Breast epithelium (tissue), 4 donors: ENCODE data around the gene VAV3. TPM values are rescaled to one million over a fixed set of nuclear protein-coding genes. Genes with fewer than 3 reads are reported as not detected.
A peak's percentile ranks its signal among the peaks of the same experiment; 100 is the strongest.

ENCODE experiments used
- DNase-seq, 2 donors: peaks; one replicate each; pipeline ENCODE4 v3.0.0-alpha.2; 2019; ENCODE audit warnings: low spot score in 2 of 2
- H3K27ac ChIP-seq, 2 donors: fragments of 200-600 bp; sonication (generic) in 1 of 2; one replicate each; pipeline ENCODE4 v1.5.1; 2016 to 2019; ENCODE audit warnings: mild to moderate bottlenecking in 1 of 2
- H3K27me3 ChIP-seq, 2 donors: fragments of 200-600 bp; sonication (generic) in 1 of 2; one replicate each; pipeline versions ENCODE4 v1.5.1 to v1.6.0; 2017 to 2019; ENCODE audit warnings: control low read depth in 1 of 2, mild to moderate bottlenecking in 1 of 2
- H3K36me3 ChIP-seq: fragments of 200-600 bp; one replicate; pipeline ENCODE4 v1.5.1; 2019
- H3K4me1 ChIP-seq, 2 donors: fragments of 200-600 bp; sonication (generic); one replicate each; pipeline ENCODE4 v1.5.1; 2016 to 2019; ENCODE audit warnings: control low read depth in 1 of 2
- H3K4me3 ChIP-seq, 3 donors: fragments of 200-600 bp; sonication (generic); 1 replicate in 2 of 3; 2 replicates in 1 of 3; pipeline ENCODE4 v1.5.1; 2016 to 2019; ENCODE audit warnings: mild to moderate bottlenecking in 3 of 3, moderate library complexity in 2 of 3
- H3K9me3 ChIP-seq, 2 donors: fragments of 200-600 bp; sonication (generic) in 1 of 2; one replicate each; pipeline ENCODE4 v1.5.1; 2016 to 2019; ENCODE audit warnings: control low read depth in 1 of 2
- POLR2A ChIP-seq: fragments of 450-650 bp; IDR thresholded peaks from one replicate; pipeline ENCODE4 v1.6.1; 2016; ENCODE audit warnings: antibody characterized with exemption, mild to moderate bottlenecking, moderate library complexity
- POLR2AphosphoS5 ChIP-seq, 3 donors: sonication (generic); formaldehyde crosslinking; IDR thresholded peaks; one replicate each; pipeline ENCODE4 v1.6.1; 2017; ENCODE audit warnings: antibody characterized with exemption in 3 of 3
- intact Hi-C: fragments of 100-400 bp; cut with DNase I; formaldehyde crosslinking; loops from one replicate; pipeline ENCODE4 v1.15.1; 2023; ENCODE audit warnings: low total_unique reads
- total RNA-seq, 3 donors: library from RNA; depleted of rRNA; stranded (reverse); fragments of >200 nt; gene quantifications; one replicate each; pipeline ENCODE4 v1.1.0, GENCODE V29; 2016
- TF ChIP-seq, protein P1 (sequence below), 3 donors: fragments of 450-650 bp; IDR thresholded peaks; one replicate each; pipeline ENCODE4 v1.5.1; 2016 to 2017; ENCODE audit warnings: antibody characterized with exemption in 3 of 3, mild to moderate bottlenecking in 3 of 3, moderate library complexity in 3 of 3

The VAV3 gene
- total RNA-seq, 3 donors from 2014 or later = 8.0 to 153 (median 113) TPM

DNA sequence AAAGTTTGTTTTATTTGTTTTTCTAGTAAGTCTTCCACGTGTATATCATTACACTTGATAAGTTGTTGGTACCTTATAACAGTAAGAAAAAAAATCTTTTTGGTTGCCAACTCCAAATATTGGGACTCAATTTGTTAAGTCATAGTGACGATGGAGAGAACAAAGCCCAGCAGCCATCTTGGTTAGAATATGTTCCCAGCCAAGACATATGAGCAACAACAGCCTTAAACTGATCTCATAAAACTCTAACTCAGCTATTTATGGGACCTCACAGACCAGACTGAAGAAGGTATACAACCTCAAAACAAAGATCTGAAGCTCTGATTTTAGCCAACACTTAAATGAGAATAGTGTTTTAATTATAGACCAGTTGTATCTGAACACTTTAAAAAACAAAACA, 281.3 kb downstream of the VAV3 start:
- H3K4me1 ChIP-seq = no peaks in the 10 kb centered on the region
- no peaks in the 10 kb centered on the region for H3K9me3 ChIP-seq
- no peaks in the 10 kb centered on the region for H3K27me3 ChIP-seq
- TF ChIP-seq POLR2A = no peak
- no peak for TF ChIP-seq POLR2AphosphoS5 (IDR thresholded peaks at IDR 0.05)
- TF ChIP-seq, protein P1, sequence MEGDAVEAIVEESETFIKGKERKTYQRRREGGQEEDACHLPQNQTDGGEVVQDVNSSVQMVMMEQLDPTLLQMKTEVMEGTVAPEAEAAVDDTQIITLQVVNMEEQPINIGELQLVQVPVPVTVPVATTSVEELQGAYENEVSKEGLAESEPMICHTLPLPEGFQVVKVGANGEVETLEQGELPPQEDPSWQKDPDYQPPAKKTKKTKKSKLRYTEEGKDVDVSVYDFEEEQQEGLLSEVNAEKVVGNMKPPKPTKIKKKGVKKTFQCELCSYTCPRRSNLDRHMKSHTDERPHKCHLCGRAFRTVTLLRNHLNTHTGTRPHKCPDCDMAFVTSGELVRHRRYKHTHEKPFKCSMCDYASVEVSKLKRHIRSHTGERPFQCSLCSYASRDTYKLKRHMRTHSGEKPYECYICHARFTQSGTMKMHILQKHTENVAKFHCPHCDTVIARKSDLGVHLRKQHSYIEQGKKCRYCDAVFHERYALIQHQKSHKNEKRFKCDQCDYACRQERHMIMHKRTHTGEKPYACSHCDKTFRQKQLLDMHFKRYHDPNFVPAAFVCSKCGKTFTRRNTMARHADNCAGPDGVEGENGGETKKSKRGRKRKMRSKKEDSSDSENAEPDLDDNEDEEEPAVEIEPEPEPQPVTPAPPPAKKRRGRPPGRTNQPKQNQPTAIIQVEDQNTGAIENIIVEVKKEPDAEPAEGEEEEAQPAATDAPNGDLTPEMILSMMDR (IDR thresholded peaks at IDR 0.05) = no peak
- H3K36me3 ChIP-seq = no peaks in the 10 kb centered on the region
- DNase-seq = no peak
- peak overlapping the region; percentile 52 to 59 for H3K27ac ChIP-seq
- H3K4me3 ChIP-seq = peak overlapping the region in 1 of 3 donors; percentile 49
- intact Hi-C loops = no loop called here

GRCh38 chr1:107683191-107683657, 281.8 kb downstream of the VAV3 start:
- Histone ChIP-seq H3K4me1 (no peaks in the 10 kb centered on the region), H3K27ac (peak overlapping the region; percentile 52 to 59), H3K36me3 (no peaks in the 10 kb centered on the region), H3K4me3 (peak overlapping the region in 1 of 3 donors; percentile 49), H3K27me3 (no peaks in the 10 kb centered on the region), H3K9me3 (no peaks in the 10 kb centered on the region)
- TF ChIP-seq POLR2AphosphoS5 (IDR thresholded peaks at IDR 0.05) (no peak), POLR2A (no peak)
- TF ChIP-seq, protein P1 (IDR thresholded peaks at IDR 0.05) = no peak
- no peak for DNase-seq
- intact Hi-C loops = no loop called here

GRCh38 chr1:107682467-107682866, 282.5 kb downstream of the VAV3 start:
- Histone ChIP-seq H3K4me3 (peak overlapping the region in 2 of 3 donors; percentile 9 to 49), H3K27me3 (no peaks in the 10 kb centered on the region), H3K36me3 (no peaks in the 10 kb centered on the region), H3K4me1 (no peaks in the 10 kb centered on the region), H3K27ac (peak overlapping the region in 1 of 2 donors; percentile 59), H3K9me3 (no peaks in the 10 kb centered on the region)
- intact Hi-C loops = no loop called here
- no peak for DNase-seq
- no peak for TF ChIP-seq POLR2A

DNA sequence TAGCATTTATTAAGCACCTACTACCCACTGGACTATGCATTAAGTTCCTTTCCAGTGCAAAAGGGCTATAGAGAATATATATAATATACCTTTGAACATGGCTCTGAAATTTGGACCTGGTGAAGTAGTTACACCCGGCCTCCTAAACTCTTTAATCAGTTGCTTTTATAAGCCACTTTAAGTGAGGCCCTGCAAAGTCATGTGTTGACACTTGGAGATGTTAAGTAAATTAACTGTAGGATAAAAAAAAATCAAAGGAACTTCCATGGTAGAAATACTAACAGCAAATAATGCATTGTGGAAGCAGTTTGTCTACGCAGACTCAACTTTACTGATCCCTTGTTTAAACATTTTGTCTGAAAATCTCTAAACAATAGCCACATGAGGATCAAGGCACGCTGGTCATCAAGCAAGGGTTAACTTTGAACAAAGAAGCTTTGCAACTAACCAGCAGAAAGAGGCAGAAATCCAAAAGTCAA, 283.9 kb downstream of the VAV3 start:
- Histone ChIP-seq H3K4me3 (no peak overlapping the region), H3K36me3 (no peaks in the 10 kb centered on the region), H3K27me3 (no peaks in the 10 kb centered on the region), H3K9me3 (no peaks in the 10 kb centered on the region), H3K4me1 (no peaks in the 10 kb centered on the region), H3K27ac (peak overlapping the region in 1 of 2 donors; percentile 9)
- intact Hi-C loops = no loop called here
- no peak for DNase-seq
- TF ChIP-seq POLR2AphosphoS5 (IDR thresholded peaks at IDR 0.05) = no peak
- TF ChIP-seq POLR2A = no peak
- TF ChIP-seq, protein P1 (IDR thresholded peaks at IDR 0.05) = no peak

GRCh38 chr1:107680579-107680985, 284.4 kb downstream of the VAV3 start:
- peak overlapping the region in 1 of 2 donors; percentile 9 for H3K27ac ChIP-seq
- no peaks in the 10 kb centered on the region for H3K27me3 ChIP-seq
- no peaks in the 10 kb centered on the region for H3K4me1 ChIP-seq
- no peak for DNase-seq
- no peak overlapping the region for H3K4me3 ChIP-seq
- intact Hi-C loops = no loop called here
- no peaks in the 10 kb centered on the region for H3K36me3 ChIP-seq
- no peaks in the 10 kb centered on the region for H3K9me3 ChIP-seq
- TF ChIP-seq POLR2A (no peak), POLR2AphosphoS5 (IDR thresholded peaks at IDR 0.05) (no peak)
- TF ChIP-seq, protein P1 (IDR thresholded peaks at IDR 0.05) = no peak
